Epithelial cell of proximal tubule (primary cell): ENCODE data around the gene ZNF536. TPM values are rescaled to one million over a fixed set of nuclear protein-coding genes. Genes with fewer than 3 reads are reported as not detected.

Experiments used
- DNase-seq: peaks from one replicate; pipeline ENCODE4 v3.0.0-alpha.2; 2011; ENCODE audit warnings: low read depth
- H3K4me3 ChIP-seq: 2 replicates; pipeline ENCODE4 v1.5.1; 2011; ENCODE audit warnings: low read depth, mild to moderate bottlenecking, low read length
- total RNA-seq: library from RNA; depleted of rRNA; stranded (reverse); fragments of >200 nt; gene quantifications from 2 replicates; pipeline ENCODE4 v1.2.3, GENCODE V29; 2015
- TF ChIP-seq, protein P1 (sequence below): conservative IDR thresholded peaks from 2 replicates; pipeline ENCODE4 v1.5.1; 2012; ENCODE audit warnings: low read depth, mild to moderate bottlenecking, low read length

The ZNF536 gene
- total RNA-seq, 1 donor from 2014 or later = not detected

DNA sequence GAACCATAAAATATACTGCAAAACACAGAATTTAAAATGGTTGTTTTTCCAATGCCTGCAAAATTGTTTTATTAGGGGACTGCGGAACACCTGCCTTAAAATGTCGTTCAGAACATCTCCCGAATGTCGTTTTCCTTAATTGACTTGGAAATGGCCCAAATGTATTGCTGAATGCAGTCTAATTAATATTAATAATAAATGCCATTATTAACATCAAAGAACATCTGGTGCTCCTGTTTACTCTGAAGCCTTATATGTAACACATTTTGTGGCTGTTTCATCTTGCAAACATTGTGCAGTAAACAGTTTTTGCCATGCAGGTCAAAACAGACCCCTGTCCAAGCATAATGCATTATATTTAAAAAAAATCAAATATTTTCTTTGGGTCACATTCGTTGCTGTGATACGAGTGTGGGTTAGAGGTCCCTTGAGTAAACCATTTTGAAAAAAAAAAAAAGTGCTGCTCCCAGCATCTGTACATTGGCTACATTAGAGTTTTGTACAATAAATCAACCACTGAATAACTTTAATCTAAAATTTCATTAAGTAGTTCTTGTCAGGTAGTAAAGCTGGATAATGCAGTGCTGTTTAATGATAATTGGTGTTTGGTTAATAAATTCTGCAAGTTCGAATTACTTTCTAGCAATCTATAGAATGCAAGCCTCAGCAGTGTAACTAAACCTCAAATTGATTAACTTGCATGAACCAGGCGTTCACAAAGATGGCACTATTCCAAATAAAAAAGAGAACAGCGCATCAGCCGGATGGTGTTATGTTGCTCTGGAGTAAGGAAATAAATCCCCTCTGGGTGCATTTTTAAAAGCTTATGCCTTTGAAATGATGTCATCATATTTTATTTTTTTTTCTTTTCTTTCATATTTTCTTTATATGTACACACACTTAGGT, 140.2 kb downstream of the ZNF536 start:
- no peak overlapping the region for H3K4me3 ChIP-seq
- TF ChIP-seq, protein P1, sequence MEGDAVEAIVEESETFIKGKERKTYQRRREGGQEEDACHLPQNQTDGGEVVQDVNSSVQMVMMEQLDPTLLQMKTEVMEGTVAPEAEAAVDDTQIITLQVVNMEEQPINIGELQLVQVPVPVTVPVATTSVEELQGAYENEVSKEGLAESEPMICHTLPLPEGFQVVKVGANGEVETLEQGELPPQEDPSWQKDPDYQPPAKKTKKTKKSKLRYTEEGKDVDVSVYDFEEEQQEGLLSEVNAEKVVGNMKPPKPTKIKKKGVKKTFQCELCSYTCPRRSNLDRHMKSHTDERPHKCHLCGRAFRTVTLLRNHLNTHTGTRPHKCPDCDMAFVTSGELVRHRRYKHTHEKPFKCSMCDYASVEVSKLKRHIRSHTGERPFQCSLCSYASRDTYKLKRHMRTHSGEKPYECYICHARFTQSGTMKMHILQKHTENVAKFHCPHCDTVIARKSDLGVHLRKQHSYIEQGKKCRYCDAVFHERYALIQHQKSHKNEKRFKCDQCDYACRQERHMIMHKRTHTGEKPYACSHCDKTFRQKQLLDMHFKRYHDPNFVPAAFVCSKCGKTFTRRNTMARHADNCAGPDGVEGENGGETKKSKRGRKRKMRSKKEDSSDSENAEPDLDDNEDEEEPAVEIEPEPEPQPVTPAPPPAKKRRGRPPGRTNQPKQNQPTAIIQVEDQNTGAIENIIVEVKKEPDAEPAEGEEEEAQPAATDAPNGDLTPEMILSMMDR = no peak
- no peak for DNase-seq

DNA sequence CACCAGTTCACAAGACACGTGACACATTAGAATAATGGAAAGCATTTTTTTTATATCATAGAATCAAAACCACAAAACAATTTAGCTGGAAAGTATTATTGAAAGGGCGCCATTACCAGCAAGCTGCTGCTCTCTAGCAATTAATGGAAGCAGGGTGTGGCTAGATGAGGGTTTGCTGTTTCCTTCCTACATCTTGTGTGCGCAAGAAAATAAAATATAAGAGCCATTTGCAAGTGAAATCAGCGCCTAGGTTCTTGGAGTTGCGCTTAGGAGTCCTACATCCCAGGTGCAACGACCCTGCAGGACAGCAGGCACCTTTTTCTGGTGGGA, 140.9 kb downstream of the ZNF536 start:
- no peak overlapping the region for H3K4me3 ChIP-seq
- TF ChIP-seq, protein P1 = no peak
- no peak for DNase-seq

DNA sequence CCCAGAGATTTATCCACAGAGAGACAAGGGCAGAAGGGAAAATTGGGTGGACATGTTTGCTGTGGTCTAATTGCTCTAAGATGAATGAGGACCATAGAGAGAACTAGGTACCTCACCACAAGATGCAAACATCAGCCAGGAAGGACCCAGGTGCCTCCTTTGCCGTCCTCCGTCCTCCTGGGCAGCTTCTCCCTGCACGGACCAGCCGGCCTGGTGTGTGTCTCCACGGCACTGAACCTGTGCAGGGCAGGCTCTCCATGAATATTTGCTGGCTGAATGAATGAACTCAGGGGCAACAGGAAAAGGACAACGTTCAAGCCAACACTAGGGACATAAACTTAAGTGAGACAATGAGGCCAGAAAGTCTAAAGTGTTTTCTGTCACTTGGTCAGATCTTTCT, 143.9 kb downstream of the ZNF536 start:
- no peak overlapping the region for H3K4me3 ChIP-seq
- TF ChIP-seq, protein P1 = no peak
- no peak for DNase-seq

DNA sequence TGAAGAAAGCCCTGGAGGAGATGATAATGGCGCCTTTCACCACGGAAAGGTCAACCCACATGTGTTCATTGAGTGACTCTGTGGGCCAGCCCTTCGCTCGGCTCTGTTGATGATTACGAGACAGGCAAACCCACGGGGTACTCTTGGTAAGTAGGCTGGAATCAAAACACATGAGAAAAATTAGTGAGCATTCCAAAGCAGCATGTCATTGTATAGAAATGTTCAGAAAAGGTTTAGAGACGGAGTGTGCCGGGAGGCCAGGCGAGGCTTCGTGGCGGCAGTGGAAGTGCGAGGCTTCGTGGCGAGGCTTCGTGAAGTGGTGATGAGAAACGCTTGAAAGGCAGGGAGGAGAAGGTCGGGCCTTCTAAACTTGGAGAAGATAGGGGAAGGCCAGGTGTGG, 144.3 kb downstream of the ZNF536 start:
- no peak for DNase-seq
- TF ChIP-seq, protein P1 = no peak
- no peak overlapping the region for H3K4me3 ChIP-seq

DNA sequence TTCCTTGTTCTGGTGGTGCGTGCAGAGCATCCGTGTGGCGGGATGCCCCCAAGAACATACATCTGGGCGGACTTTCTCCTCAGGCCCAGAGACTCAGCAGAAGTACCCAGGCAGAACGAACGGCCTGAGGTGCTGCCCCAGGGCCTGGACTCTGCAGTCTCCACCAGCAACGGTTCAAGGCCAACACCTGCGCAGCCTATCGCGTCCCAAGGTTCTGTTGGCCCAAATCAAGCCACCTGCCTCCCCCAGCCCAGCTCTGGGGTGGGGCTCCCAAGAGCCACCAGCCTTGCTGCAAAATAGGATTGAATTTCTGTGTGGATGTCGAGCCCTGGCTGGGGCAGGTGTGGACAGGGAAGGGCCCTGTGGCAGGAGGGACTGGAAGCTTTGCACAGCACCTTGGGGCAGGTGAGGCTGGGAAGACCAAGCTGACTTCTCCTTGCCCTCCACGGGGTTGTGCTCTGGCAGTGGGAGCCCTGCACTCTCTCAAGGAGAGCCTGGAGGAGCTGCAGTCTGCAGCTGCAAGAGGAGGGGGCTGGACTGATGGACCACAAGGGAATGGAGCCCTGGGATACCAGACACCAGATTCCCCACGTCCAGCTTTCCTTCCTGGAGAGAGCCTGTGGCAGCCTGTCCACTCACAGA, 146.9 kb downstream of the ZNF536 start:
- H3K4me3 ChIP-seq = no peak overlapping the region
- TF ChIP-seq, protein P1 = no peak
- DNase-seq = no peak

DNA sequence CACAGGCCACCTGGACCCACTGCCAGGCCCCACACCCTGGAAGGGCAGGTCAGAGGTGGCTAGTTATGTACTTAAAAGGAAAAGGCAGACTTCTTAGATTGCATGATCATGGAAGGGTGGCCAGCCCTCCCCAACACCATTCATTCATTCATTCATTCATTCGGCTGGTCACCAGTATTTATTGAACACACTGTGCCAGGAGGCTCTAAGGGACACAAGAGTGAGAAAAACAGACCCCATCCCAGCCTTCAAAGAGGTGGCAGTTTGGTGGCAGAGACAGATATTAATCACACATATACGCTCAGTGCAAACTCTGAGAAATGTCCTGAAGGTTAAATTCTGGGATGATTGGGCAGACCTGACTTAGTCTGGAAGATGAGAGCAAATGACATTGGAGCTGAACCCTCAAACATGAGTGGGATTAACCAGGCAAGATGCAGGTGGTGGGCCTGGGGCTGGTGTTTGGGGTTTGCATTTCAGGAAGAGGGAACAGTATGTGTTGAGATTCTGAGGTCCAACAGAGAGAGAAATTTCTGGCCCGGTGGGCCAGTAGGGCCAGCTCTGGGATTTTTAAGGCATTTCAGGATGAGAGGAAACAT, 147.5 kb downstream of the ZNF536 start:
- TF ChIP-seq, protein P1 = no peak
- DNase-seq = no peak
- no peak overlapping the region for H3K4me3 ChIP-seq
